ENCODE results near the gene TJP2. TPM values are rescaled to one million over a fixed set of nuclear protein-coding genes. Genes with fewer than 3 reads are reported as not detected.

The TJP2 gene
- total RNA-seq, 2 experiments from 2014 or later: 21.4 to 24.5 TPM

GRCh38 chr9:69253057-69253456, 79.0 kb downstream of the TJP2 start:
- Mint-ChIP-seq H3K27ac (no peak overlapping the region), H3K9me3 (no peaks in the 10 kb centered on the region), H3K36me3 (ENCODE audit: low read depth) (peaks cover 9% of the 10 kb centered on the region), H3K27me3 (no peaks in the 10 kb centered on the region), H3K4me3 (no peak overlapping the region), H3K4me1 (no peaks in the 10 kb centered on the region)
- CTCF ChIA-PET: interaction anchor here (0.7 kb wide), 1 partner anchor 221 kb away, joined by 3 read pairs; no protein-coding TSS in a partner anchor
- POLR2A ChIA-PET: no interaction called here
- no peak for DNase-seq

- Mint-ChIP-seq H3K27ac (no peak overlapping the region), H3K9me3 (no peaks in the 10 kb centered on the region), H3K36me3 (ENCODE audit: low read depth) (peaks cover 3% of the 10 kb centered on the region), H3K4me1 (no peaks in the 10 kb centered on the region), H3K27me3 (no peaks in the 10 kb centered on the region), H3K4me3 (no peak overlapping the region)
- ChIA-PET CTCF (interaction anchor here (0.9 to 1.2 kb wide), 2 partner anchors 11 to 55 kb away, joined by 3 read pairs; no protein-coding TSS in a partner anchor), POLR2A (no interaction called here)
- no peak for DNase-seq
Observed at GRCh38 chr9:69254223-69254622, 80.1 kb downstream of the TJP2 start.

- POLR2A ChIA-PET: no interaction called here
- no peak for DNase-seq
Observed at GRCh38 chr9:69255591-69255990, 81.5 kb downstream of the TJP2 start.

GRCh38 chr9:69258551-69258950, 84.5 kb downstream of the TJP2 start:
- ChIA-PET POLR2A (no interaction called here), CTCF (no interaction called here)
- DNase-seq: no peak
- Mint-ChIP-seq H3K27ac (no peak overlapping the region), H3K9me3 (no peaks in the 10 kb centered on the region), H3K4me1 (no peaks in the 10 kb centered on the region), H3K36me3 (ENCODE audit: low read depth) (peaks cover 2% of the 10 kb centered on the region), H3K4me3 (no peak overlapping the region), H3K27me3 (peaks cover 6% of the 10 kb centered on the region)

More at GRCh38 chr9:69255591-69255990, 81.5 kb downstream of the TJP2 start:
- H3K9me3 Mint-ChIP-seq: no peaks in the 10 kb centered on the region
- H3K4me3 Mint-ChIP-seq: no peak overlapping the region
- no peaks in the 10 kb centered on the region for H3K4me1 Mint-ChIP-seq
- H3K27ac Mint-ChIP-seq: no peak overlapping the region
- H3K36me3 Mint-ChIP-seq (ENCODE audit: low read depth): peaks cover 3% of the 10 kb centered on the region
- CTCF ChIA-PET: no interaction called here
- H3K27me3 Mint-ChIP-seq: no peaks in the 10 kb centered on the region

GRCh38 chr9:69260161-69260560, 86.1 kb downstream of the TJP2 start:
- Mint-ChIP-seq H3K4me3 (no peak overlapping the region), H3K4me1 (no peaks in the 10 kb centered on the region), H3K36me3 (ENCODE audit: low read depth) (no peaks in the 10 kb centered on the region), H3K9me3 (no peaks in the 10 kb centered on the region), H3K27ac (no peak overlapping the region), H3K27me3 (peaks cover 9% of the 10 kb centered on the region)
- DNase-seq: no peak
- ChIA-PET POLR2A (no interaction called here), CTCF (interaction anchor here (0.5 kb wide), 1 partner anchor 130 kb away, joined by 3 read pairs; no protein-coding TSS in a partner anchor)

GRCh38 chr9:69261636-69262035, 87.6 kb downstream of the TJP2 start:
- ChIA-PET POLR2A (no interaction called here), CTCF (no interaction called here)
- no peak overlapping the region for H3K27ac Mint-ChIP-seq
- H3K27me3 Mint-ChIP-seq: peaks cover 14% of the 10 kb centered on the region
- H3K36me3 Mint-ChIP-seq (ENCODE audit: low read depth): no peaks in the 10 kb centered on the region
- H3K9me3 Mint-ChIP-seq: no peaks in the 10 kb centered on the region
- no peaks in the 10 kb centered on the region for H3K4me1 Mint-ChIP-seq
- no peak overlapping the region for H3K4me3 Mint-ChIP-seq
- no peak for DNase-seq

- no peak for DNase-seq
- Mint-ChIP-seq H3K4me1 (no peaks in the 10 kb centered on the region), H3K27me3 (peaks cover 14% of the 10 kb centered on the region), H3K27ac (no peak overlapping the region), H3K9me3 (no peaks in the 10 kb centered on the region), H3K36me3 (ENCODE audit: low read depth) (no peaks in the 10 kb centered on the region), H3K4me3 (no peak overlapping the region)
- POLR2A ChIA-PET: no interaction called here
- CTCF ChIA-PET: no interaction called here
Observed at GRCh38 chr9:69264526-69264925, 90.4 kb downstream of the TJP2 start.

- H3K27ac Mint-ChIP-seq: no peak overlapping the region
- no peak for DNase-seq
- no peaks in the 10 kb centered on the region for H3K9me3 Mint-ChIP-seq
- peaks cover 14% of the 10 kb centered on the region for H3K27me3 Mint-ChIP-seq
- no peaks in the 10 kb centered on the region for H3K4me1 Mint-ChIP-seq
- no peaks in the 10 kb centered on the region for H3K36me3 Mint-ChIP-seq (ENCODE audit: low read depth)
- H3K4me3 Mint-ChIP-seq: no peak overlapping the region
- ChIA-PET POLR2A (no interaction called here), CTCF (interaction anchor here (0.9 to 1.0 kb wide), 2 partner anchors 8 to 21 kb away, joined by 3 read pairs; no protein-coding TSS in a partner anchor)
Observed at GRCh38 chr9:69265891-69266290, 91.8 kb downstream of the TJP2 start.

- POLR2A ChIA-PET: no interaction called here
- Mint-ChIP-seq H3K27me3 (peaks cover 14% of the 10 kb centered on the region), H3K4me1 (no peaks in the 10 kb centered on the region), H3K4me3 (no peak overlapping the region), H3K9me3 (peaks cover 8% of the 10 kb centered on the region), H3K27ac (no peak overlapping the region), H3K36me3 (ENCODE audit: low read depth) (no peaks in the 10 kb centered on the region)
- CTCF ChIA-PET: no interaction called here
- no peak for DNase-seq
Observed at GRCh38 chr9:69272212-69272611, 98.1 kb downstream of the TJP2 start.

GRCh38 chr9:69273161-69273560, 99.1 kb downstream of the TJP2 start:
- Mint-ChIP-seq H3K4me1 (no peaks in the 10 kb centered on the region), H3K27me3 (peaks cover 14% of the 10 kb centered on the region), H3K9me3 (peaks cover 11% of the 10 kb centered on the region), H3K4me3 (no peak overlapping the region), H3K36me3 (ENCODE audit: low read depth) (no peaks in the 10 kb centered on the region), H3K27ac (no peak overlapping the region)
- ChIA-PET CTCF (no interaction called here), POLR2A (no interaction called here)
- DNase-seq: no peak

GRCh38 chr9:69276775-69277174, 102.7 kb downstream of the TJP2 start:
- no peak for DNase-seq
- ChIA-PET POLR2A (no interaction called here), CTCF (no interaction called here)
- H3K27ac Mint-ChIP-seq: no peak overlapping the region
- peaks cover 15% of the 10 kb centered on the region for H3K9me3 Mint-ChIP-seq
- no peaks in the 10 kb centered on the region for H3K4me1 Mint-ChIP-seq
- H3K4me3 Mint-ChIP-seq: no peak overlapping the region
- H3K36me3 Mint-ChIP-seq (ENCODE audit: low read depth): no peaks in the 10 kb centered on the region
- H3K27me3 Mint-ChIP-seq: peaks cover 12% of the 10 kb centered on the region

GRCh38 chr9:69279084-69279731, 105.1 kb downstream of the TJP2 start:
- CTCF ChIA-PET: no interaction called here
- H3K27ac Mint-ChIP-seq: no peak overlapping the region
- no peaks in the 10 kb centered on the region for H3K36me3 Mint-ChIP-seq (ENCODE audit: low read depth)
- POLR2A ChIA-PET: no interaction called here
- H3K9me3 Mint-ChIP-seq: peaks cover 15% of the 10 kb centered on the region
- H3K4me1 Mint-ChIP-seq: no peaks in the 10 kb centered on the region
- DNase-seq: no peak
- no peak overlapping the region for H3K4me3 Mint-ChIP-seq
- peaks cover 6% of the 10 kb centered on the region for H3K27me3 Mint-ChIP-seq

GRCh38 chr9:69279733-69280132, 105.7 kb downstream of the TJP2 start:
- ChIA-PET POLR2A (no interaction called here), CTCF (no interaction called here)
- Mint-ChIP-seq H3K4me1 (no peaks in the 10 kb centered on the region), H3K27me3 (peaks cover 9% of the 10 kb centered on the region), H3K4me3 (no peak overlapping the region), H3K36me3 (ENCODE audit: low read depth) (no peaks in the 10 kb centered on the region), H3K9me3 (peaks cover 15% of the 10 kb centered on the region), H3K27ac (no peak overlapping the region)
- DNase-seq: no peak

GRCh38 chr9:69283003-69283402, 108.9 kb downstream of the TJP2 start:
- POLR2A ChIA-PET: no interaction called here
- H3K9me3 Mint-ChIP-seq: peaks cover 4% of the 10 kb centered on the region
- H3K36me3 Mint-ChIP-seq (ENCODE audit: low read depth): no peaks in the 10 kb centered on the region
- H3K27me3 Mint-ChIP-seq: peaks cover 17% of the 10 kb centered on the region
- no peak overlapping the region for H3K27ac Mint-ChIP-seq
- H3K4me3 Mint-ChIP-seq: no peak overlapping the region
- no peaks in the 10 kb centered on the region for H3K4me1 Mint-ChIP-seq
- CTCF ChIA-PET: no interaction called here
- no peak for DNase-seq
